Panc1 (cell line): ENCODE data around the gene TANGO2. TPM values are rescaled to one million over a fixed set of nuclear protein-coding genes. Genes with fewer than 3 reads are reported as not detected.

ENCODE experiments used
- ATAC-seq: fragments of 200-7000 bp; cut with Tn5 transposase; 2 replicates; pipeline ENCODE4 v1.9.1; 2020; ENCODE audit warnings: mild to moderate bottlenecking, moderate library complexity
- BruUV-seq: library from RNA; stranded (reverse); fragments of 400-500 nt; replicated peaks from 2 replicates; lab custom pipeline; 2021; lab: Mats Ljungman, UMichigan
- CTCF ChIA-PET: fragments of 300-600 bp; sonication (Branson Sonifier 250); formaldehyde crosslinking; loops from one replicate; lab custom pipeline; 2022; ENCODE audit warnings: antibody characterized with exemption; lab: Charles Lee
- POLR2A ChIA-PET: fragments of 300-600 bp; sonication (Branson Sonifier 250); formaldehyde crosslinking; loops from one replicate; lab custom pipeline; 2022; ENCODE audit warnings: antibody characterized with exemption; lab: Charles Lee
- DNase-seq: peaks from one replicate; pipeline ENCODE4 v3.0.0-alpha.2; 2010; ENCODE audit warnings: low read depth, low spot score
- H3K27ac ChIP-seq: 2 replicates; pipeline ENCODE4 v1.5.1; 2011; ENCODE audit warnings: mild to moderate bottlenecking, low read length, inconsistent platforms
- H3K27me3 ChIP-seq: fragments of 200-500 bp; sonication (Bioruptor generic); 2 replicates; pipeline ENCODE4 v1.6.0; 2014; ENCODE audit warnings: low read length, inconsistent platforms; ENCODE audit not compliant: control insufficient read depth, insufficient read depth
- H3K36me3 ChIP-seq: fragments of 200-500 bp; sonication (Bioruptor generic); 2 replicates; pipeline ENCODE4 v1.5.1; 2014; ENCODE audit warnings: inconsistent platforms, mild to moderate bottlenecking, low read length, moderate library complexity; ENCODE audit not compliant: control insufficient read depth, insufficient read depth
- H3K4me1 ChIP-seq: 2 replicates; pipeline ENCODE4 v1.5.1; 2011; ENCODE audit warnings: inconsistent platforms, mild to moderate bottlenecking, low read length, moderate library complexity; ENCODE audit not compliant: control insufficient read depth, insufficient read depth
- H3K4me3 ChIP-seq, 2 experiments: 2 replicates each; pipeline ENCODE4 v1.5.1; 2011 to 2012; ENCODE audit warnings: low read depth in 2 of 2, low read length in 2 of 2, mild to moderate bottlenecking in 2 of 2, inconsistent platforms in 1 of 2, moderate library complexity in 1 of 2
- H3K9me3 ChIP-seq: fragments of 200-500 bp; sonication (Bioruptor generic); 2 replicates; pipeline ENCODE4 v1.5.1; 2014; ENCODE audit warnings: low read depth, mild to moderate bottlenecking, inconsistent platforms, low read length, moderate library complexity; ENCODE audit not compliant: control insufficient read depth, insufficient read depth
- POLR2AphosphoS5 ChIP-seq: IDR thresholded peaks from 2 replicates; pipeline ENCODE4 v1.6.1; 2012; ENCODE audit warnings: mild to moderate bottlenecking, low read depth, low read length, moderate library complexity
- SIN3A ChIP-seq: IDR thresholded peaks from 2 replicates; pipeline ENCODE4 v1.6.1; 2012; ENCODE audit warnings: low read depth, mild to moderate bottlenecking, low read length, moderate library complexity, borderline replicate concordance; ENCODE audit not compliant: insufficient read depth
- TCF7L2 ChIP-seq: IDR thresholded peaks from 2 replicates; pipeline ENCODE4 v1.6.1; 2011; ENCODE audit warnings: mild to moderate bottlenecking, low read depth, low read length, inconsistent platforms
- in situ Hi-C: cut with HindIII; loops from 2 replicates; pipeline ENCODE4 v1.10.0; 2016; ENCODE audit warnings: low sequenced_read_pairs, low pct_unique_long_range_greater_than_20kb
- intact Hi-C: fragments of 100-400 bp; cut with micrococcal nuclease; formaldehyde crosslinking; loops from one replicate; pipeline ENCODE4 v1.10.0; 2022; ENCODE audit not compliant: unreplicated experiment
- total RNA-seq: library from RNA; stranded (reverse); gene quantifications from one replicate; pipeline ENCODE4 v1.2.1, GENCODE V29; 2021; ENCODE audit not compliant: unreplicated experiment
- TF ChIP-seq, protein P1 (sequence below): fragments of 450-650 bp; IDR thresholded peaks from 2 replicates; pipeline ENCODE4 v1.5.1; 2017; ENCODE audit warnings: mild to moderate bottlenecking
- TF ChIP-seq, protein P2 (sequence below), 2 experiments: IDR thresholded peaks; 2 replicates each; pipeline ENCODE4 v1.6.1; 2011 to 2012; ENCODE audit warnings: low read depth in 2 of 2, control low read depth in 1 of 2, low read length in 1 of 2, mild to moderate bottlenecking in 1 of 2, moderate library complexity in 1 of 2; ENCODE audit not compliant: insufficient read depth in 1 of 2

TANGO2 gene
- total RNA-seq, 1 experiment from 2014 or later, result 32.2 TPM

DNA sequence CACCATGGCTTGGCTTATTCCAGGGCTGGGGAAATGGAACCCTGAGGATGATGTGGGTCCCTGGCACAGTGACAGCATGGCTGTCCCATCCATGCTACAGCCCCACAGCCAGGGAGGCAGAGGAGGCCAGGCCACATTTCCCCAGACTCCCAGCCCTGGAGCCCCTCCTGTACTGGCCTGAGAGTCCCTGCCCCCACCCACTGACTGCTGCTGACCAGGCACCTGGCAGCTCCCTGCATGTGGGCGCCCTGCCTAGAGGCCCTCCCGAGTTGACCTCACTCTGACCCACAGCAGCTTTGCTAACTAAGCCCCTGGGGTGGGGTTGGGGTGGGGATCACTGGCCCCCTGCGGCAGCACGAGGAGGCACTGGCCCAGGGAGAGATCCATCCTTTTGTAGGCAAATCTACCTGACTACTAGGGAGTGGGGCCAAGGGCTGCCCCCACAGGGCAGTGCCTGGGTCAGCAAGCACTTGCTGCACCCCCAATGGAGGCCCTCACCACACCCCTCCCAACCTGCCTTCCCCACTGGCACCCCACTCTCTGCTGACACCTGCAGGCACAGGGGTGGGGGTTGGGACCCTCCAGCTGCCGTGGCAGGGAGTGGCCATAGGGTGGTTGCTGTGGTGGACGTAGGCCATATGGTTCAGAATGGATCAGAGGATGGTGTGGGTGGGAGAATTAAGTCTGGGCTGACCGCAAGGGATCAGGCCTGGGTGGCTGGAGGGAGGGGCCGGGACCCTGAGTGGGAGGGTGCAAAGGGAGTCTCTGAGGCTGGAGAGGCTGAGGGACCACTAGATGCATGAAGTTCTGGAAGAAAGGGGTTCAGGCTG lies 21.7 kb upstream of the TANGO2 start:
- ChIA-PET POLR2A (no interaction called here), CTCF (no interaction called here)
- no peaks in the 10 kb centered on the region for H3K36me3 ChIP-seq
- H3K4me1 ChIP-seq, result 0 out of 2 replicates have a peak, but pooled peaks cover 3% of the 10 kb centered on the region
- no peak overlapping the region for H3K4me3 ChIP-seq
- TF ChIP-seq SIN3A (no peak), TCF7L2 (no peak)
- TF ChIP-seq, protein P1, sequence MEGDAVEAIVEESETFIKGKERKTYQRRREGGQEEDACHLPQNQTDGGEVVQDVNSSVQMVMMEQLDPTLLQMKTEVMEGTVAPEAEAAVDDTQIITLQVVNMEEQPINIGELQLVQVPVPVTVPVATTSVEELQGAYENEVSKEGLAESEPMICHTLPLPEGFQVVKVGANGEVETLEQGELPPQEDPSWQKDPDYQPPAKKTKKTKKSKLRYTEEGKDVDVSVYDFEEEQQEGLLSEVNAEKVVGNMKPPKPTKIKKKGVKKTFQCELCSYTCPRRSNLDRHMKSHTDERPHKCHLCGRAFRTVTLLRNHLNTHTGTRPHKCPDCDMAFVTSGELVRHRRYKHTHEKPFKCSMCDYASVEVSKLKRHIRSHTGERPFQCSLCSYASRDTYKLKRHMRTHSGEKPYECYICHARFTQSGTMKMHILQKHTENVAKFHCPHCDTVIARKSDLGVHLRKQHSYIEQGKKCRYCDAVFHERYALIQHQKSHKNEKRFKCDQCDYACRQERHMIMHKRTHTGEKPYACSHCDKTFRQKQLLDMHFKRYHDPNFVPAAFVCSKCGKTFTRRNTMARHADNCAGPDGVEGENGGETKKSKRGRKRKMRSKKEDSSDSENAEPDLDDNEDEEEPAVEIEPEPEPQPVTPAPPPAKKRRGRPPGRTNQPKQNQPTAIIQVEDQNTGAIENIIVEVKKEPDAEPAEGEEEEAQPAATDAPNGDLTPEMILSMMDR, result no peak
- TF ChIP-seq, protein P2, sequence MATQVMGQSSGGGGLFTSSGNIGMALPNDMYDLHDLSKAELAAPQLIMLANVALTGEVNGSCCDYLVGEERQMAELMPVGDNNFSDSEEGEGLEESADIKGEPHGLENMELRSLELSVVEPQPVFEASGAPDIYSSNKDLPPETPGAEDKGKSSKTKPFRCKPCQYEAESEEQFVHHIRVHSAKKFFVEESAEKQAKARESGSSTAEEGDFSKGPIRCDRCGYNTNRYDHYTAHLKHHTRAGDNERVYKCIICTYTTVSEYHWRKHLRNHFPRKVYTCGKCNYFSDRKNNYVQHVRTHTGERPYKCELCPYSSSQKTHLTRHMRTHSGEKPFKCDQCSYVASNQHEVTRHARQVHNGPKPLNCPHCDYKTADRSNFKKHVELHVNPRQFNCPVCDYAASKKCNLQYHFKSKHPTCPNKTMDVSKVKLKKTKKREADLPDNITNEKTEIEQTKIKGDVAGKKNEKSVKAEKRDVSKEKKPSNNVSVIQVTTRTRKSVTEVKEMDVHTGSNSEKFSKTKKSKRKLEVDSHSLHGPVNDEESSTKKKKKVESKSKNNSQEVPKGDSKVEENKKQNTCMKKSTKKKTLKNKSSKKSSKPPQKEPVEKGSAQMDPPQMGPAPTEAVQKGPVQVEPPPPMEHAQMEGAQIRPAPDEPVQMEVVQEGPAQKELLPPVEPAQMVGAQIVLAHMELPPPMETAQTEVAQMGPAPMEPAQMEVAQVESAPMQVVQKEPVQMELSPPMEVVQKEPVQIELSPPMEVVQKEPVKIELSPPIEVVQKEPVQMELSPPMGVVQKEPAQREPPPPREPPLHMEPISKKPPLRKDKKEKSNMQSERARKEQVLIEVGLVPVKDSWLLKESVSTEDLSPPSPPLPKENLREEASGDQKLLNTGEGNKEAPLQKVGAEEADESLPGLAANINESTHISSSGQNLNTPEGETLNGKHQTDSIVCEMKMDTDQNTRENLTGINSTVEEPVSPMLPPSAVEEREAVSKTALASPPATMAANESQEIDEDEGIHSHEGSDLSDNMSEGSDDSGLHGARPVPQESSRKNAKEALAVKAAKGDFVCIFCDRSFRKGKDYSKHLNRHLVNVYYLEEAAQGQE (IDR thresholded peaks at IDR 0.05; ENCODE audit: insufficient read depth in 1 of 2, low read depth in 2 of 2, low read length in 1 of 2), result no peak
- DNase-seq (no peak), ATAC-seq (no peak)
- peaks cover 7% of the 10 kb centered on the region; the same call in 1 of the 2 replicates for H3K9me3 ChIP-seq
- intact Hi-C loops, result no loop called here
- no peaks in the 10 kb centered on the region for H3K27me3 ChIP-seq
- H3K27ac ChIP-seq, result no peak overlapping the region
- no TSS peak for BruUV-seq
- in situ Hi-C loops, result no loop called here

DNA sequence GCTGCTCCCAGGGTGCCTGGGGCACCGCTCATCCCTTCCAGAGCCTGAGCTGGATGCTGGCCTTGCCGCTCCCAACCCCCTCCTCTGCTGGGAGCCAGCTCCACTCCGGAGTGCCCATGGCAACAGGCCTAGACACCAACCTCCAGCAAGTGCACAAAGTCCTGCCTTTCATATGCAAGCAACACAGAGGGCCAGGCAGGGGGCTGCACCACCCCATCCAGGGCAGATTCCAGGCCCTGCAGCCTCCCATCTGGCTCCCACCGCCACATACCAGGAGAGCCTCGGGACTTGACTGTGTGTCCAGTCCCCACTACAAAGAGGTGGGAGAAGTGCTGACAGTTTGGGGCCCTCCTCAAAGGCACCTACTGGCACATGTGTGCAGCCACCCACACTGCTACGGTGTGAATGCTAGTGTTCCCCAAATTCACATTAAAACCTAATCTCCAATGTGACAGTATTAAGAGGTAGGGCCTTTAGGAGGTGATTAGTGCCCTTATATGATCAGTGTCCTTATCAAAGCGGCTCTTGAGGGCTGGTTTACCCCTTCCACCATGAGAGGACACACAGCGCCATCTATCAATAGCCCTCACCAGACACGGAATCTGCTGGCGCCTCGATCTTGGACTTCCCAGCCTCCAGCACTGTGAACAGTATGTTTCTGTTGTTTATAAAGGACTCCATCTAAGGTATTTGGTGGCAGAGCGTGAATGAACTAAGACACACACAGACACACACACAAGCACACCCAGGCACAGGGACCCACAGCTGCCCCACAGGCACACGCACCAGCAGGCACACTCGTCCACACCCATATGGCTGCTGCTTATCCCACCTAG lies 20.4 kb upstream of the TANGO2 start:
- in situ Hi-C loops, result no loop called here
- H3K4me1 ChIP-seq, result 0 out of 2 replicates have a peak, but pooled peaks cover 3% of the 10 kb centered on the region

More for the DNA sequence above, 20.4 kb upstream of the TANGO2 start:
- ATAC-seq, result no peak
- no TSS peak for BruUV-seq
- Histone ChIP-seq H3K27ac (no peak overlapping the region), H3K27me3 (no peaks in the 10 kb centered on the region), H3K9me3 (peaks cover 8% of the 10 kb centered on the region; the same call in 1 of the 2 replicates), H3K4me3 (no peak overlapping the region), H3K36me3 (no peaks in the 10 kb centered on the region)
- ChIA-PET POLR2A (no interaction called here), CTCF (no interaction called here)
- intact Hi-C loops, result no loop called here
- no peak for DNase-seq
- TF ChIP-seq POLR2AphosphoS5 (no peak), TCF7L2 (no peak), SIN3A (no peak)
- TF ChIP-seq, protein P2 (IDR thresholded peaks at IDR 0.05; ENCODE audit: insufficient read depth in 1 of 2, low read depth in 2 of 2, low read length in 1 of 2), result no peak
- TF ChIP-seq, protein P1, result no peak
